Hepatic stellate cell (primary cell): ENCODE results near the gene NINL.

Source experiments
- DNase-seq: peaks from one replicate; pipeline ENCODE4 v3.0.0; 2011; ENCODE audit warnings: low spot score

Gene NINL

DNA sequence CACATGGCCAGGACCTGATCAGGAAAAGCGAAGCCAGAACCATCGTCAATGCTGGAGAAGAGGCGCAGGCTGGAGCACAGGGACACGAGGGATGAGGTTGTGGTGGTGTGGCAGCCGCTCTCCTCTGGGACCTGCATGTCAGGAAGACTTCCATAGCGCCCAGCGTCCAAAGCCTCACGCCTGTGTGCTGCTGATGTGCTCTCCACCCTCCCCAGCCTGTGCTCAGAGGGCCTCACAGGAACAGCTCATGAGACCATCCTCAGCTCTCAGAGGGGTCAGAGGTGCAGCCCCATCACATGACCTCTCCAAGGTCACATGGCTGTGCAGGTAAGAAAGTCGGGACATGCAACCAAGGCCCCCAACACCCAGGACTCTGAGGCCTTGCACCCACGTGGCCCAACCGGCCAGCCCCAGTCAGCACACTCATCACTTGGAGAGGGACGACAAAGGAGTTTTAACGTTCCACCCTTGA is 84.4 kb downstream of the NINL start:
- no peak for DNase-seq

GRCh38 chr20:25499855-25500434 is 85.4 kb downstream of the NINL start:
- no peak for DNase-seq

- DNase-seq = no peak
Observed at GRCh38 chr20:25499031-25499430, 86.3 kb downstream of the NINL start.

DNA sequence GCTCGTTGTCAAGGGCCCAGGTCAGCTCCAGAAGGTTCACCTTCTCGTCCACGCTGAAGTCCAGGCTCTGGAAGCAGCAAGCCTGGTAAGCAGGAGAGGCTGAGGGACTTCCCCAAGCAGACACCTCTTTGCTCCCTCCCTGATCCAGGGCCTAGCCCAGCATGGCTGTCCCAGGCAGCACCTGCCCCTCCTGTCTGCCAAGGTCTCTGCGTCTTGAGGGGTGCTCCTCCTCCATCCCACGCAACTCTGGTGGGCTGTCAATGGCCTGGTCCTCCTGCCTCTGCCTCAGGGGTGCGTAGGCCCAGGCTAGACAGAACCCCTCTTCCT is 87.1 kb downstream of the NINL start:
- no peak for DNase-seq

DNA sequence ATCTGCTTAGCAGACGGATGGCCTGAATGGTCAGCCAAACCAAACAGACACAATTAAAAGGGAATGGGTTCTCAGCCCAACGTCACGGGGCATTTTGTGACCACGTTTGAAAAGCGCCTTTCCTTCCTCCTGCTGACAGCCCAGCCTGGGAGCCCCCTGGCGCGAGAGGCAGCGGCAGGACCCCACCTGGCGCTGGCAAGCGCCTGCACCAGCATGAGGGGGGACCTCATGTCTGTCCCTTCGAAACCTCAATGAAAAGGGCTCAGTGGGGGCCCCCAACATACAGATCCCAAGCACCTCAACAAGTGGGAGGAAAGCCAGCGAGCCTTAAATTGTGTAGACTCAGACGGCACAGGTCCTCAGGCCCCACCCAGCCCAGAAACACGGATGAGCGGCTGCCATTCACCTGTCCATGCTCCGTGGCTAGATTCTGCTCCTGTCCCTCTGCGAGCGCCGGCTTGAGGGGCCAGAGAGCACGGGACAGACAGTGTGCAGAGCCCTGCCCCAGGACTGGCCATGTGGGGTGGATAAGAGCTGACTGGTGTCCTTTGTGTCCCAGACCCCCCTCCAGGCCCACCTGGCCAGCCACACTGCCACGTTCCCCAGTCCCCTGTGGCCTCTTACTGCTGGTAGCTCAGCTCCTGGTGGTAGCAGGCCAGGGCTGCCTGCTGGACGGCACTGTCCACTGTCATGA is 87.6 kb downstream of the NINL start:
- DNase-seq = no peak

- DNase-seq = no peak
Observed at GRCh38 chr20:25496968-25497401, 88.3 kb downstream of the NINL start.

- DNase-seq = no peak
Observed at GRCh38 chr20:25496165-25496967, 89.0 kb downstream of the NINL start.

GRCh38 chr20:25495189-25495824 is 90.0 kb downstream of the NINL start:
- DNase-seq = no peak

GRCh38 chr20:25494506-25495188 is 90.7 kb downstream of the NINL start:
- no peak for DNase-seq

DNA sequence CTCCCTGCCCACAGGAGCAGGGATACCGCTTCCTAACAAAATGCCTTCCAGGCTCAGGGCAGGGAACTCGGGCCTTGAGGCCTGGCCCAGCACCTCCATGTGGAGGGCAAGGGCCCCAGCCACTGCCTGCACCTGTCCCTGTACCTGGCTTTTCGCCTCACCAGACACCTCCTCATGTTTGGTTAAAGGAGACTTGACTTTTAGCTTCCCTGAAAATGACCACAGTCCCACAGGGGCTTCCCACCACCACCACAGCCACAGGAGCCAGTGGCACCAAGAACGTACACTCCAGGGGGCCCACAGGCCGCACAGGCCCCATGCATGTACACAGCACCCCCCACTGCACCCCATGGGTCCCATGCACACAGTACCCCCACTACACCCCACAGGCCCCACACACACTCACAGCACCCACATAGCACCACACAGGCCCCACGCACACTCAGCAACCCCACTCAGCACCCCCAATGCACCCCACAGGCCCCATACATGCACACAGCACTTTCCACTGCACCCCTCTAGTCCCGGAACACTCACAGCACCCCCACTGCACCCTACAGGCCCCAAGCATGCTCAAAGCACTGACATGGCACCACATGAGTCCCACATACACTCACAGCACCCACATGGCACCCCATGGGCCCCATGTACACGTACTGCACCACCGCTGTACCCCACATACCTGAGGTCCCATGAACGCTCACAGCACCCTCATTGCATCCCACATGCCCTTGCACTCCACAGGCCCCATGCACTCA is 91.4 kb downstream of the NINL start:
- no peak for DNase-seq

GRCh38 chr20:25493137-25493536 is 92.2 kb downstream of the NINL start:
- no peak for DNase-seq

GRCh38 chr20:25491446-25492038 is 93.8 kb downstream of the NINL start:
- no peak for DNase-seq

GRCh38 chr20:25490656-25491445 is 94.5 kb downstream of the NINL start:
- no peak for DNase-seq

- DNase-seq = no peak
Observed at GRCh38 chr20:25489221-25489871, 96.0 kb downstream of the NINL start.

DNA sequence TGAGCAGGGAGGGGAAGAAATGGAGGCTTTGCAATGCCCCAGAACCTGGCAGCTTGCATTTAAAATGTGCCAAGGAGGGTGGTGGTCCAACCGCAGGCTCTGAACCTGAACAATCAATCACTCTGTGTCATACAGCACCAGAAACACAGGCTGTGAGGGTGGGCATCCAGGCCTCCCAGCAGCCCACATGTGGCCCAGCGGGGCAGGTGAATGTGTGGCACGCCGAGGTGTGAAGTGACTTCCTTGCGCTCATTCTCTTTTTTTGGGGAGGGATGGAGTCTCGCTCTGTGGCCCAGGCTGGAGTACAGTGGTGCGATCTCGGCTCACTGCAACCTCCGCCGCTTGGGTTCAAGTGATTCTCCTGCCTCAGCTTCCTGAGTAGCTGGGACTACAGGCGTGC is 97.4 kb downstream of the NINL start:
- DNase-seq = no peak

DNA sequence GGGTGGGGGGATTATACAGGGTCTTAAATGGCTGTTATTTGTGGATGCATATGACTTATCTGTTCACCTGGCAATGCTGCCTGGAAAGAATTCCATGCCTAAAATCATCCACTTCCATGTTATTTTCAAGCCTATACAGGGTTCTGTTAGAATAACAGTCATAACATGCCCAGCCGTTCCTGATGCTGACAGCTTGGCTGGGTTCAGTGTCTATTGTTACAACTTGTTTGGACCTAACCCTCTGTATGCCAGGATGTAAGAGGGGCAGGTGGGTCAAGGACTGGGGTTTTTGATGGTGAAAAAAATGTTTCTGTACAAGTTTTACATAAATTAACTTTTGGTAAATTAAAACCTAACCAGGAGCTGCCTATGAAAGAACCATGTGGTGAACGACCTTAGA is 98.0 kb downstream of the NINL start:
- no peak for DNase-seq

DNA sequence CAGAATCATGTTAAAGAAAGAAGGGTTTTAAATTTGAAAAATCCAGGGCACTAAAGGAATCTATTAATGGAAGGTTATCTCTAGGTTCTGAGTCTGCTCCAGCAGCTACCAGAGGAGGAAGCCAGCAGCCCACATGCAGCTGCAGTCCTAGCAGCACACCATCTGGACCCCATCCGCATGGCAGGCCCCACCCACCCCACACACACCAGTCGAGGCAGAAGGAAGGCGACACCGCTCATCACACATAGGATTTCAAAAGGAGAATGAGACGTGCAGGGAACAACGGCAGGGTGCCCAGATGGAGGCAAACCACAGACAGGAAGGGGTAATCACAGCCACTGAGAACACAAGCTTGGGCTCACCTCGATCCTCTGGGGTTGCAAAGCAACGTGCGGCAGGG is 99.0 kb downstream of the NINL start:
- DNase-seq = no peak

DNA sequence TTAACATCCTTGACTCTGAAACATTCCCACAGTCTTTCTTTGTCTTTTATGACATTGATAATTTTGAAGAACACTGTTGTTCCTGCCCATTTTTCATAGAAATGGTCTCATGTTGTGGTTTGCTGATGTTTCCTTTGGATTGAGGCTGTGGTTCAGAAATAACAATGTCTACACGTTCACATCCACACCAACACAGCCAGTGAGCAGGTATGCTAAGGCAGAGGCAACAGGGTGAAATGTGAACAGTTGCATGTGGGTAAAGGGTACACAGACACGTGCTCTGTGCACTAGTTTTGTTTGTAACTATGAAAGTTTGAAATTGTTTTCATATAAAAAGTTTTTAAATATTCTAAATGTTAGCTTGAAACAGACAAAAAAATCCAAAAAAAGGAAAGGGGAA is 99.5 kb downstream of the NINL start:
- DNase-seq = no peak

GRCh38 chr20:25484911-25485511 is 100.3 kb downstream of the NINL start:
- no peak for DNase-seq
